HL-60/S4 treated with phorbol 12-myristate 13-acetate at 8.2 ng/mL for 4 days and 3 days (cell line): ENCODE measurements around the gene PMIS2.

Experiments
- in situ Hi-C: fragments of 300-500 bp; cut with MboI; formaldehyde crosslinking; loops from 2 replicates; pipeline ENCODE4 v1.15.0; 2022; ENCODE audit warnings: low sequenced_read_pairs

Gene PMIS2

GRCh38 chr19:35556025-35556590, 29.9 kb upstream of the PMIS2 start:
- in situ Hi-C loops, result no loop called here

- in situ Hi-C loops, result no loop called here
Observed at GRCh38 chr19:35556846-35557538, 29.0 kb upstream of the PMIS2 start.

GRCh38 chr19:35557539-35558399, 28.2 kb upstream of the PMIS2 start:
- in situ Hi-C loops, result no loop called here

- in situ Hi-C loops, result no loop called here
Observed at GRCh38 chr19:35558400-35559280, 27.3 kb upstream of the PMIS2 start.

- in situ Hi-C loops, result no loop called here
Observed at GRCh38 chr19:35559281-35559659, 26.7 kb upstream of the PMIS2 start.

GRCh38 chr19:35559781-35560180, 26.2 kb upstream of the PMIS2 start:
- in situ Hi-C loops, result no loop called here

GRCh38 chr19:35560271-35560670, 25.7 kb upstream of the PMIS2 start:
- in situ Hi-C loops, result no loop called here

GRCh38 chr19:35560677-35561076, 25.3 kb upstream of the PMIS2 start:
- in situ Hi-C loops, result no loop called here

GRCh38 chr19:35561436-35561835, 24.5 kb upstream of the PMIS2 start:
- in situ Hi-C loops, result no loop called here

GRCh38 chr19:35562336-35562735, 23.6 kb upstream of the PMIS2 start:
- in situ Hi-C loops, result no loop called here

GRCh38 chr19:35562776-35563175, 23.2 kb upstream of the PMIS2 start:
- in situ Hi-C loops, result no loop called here

GRCh38 chr19:35563207-35563829, 22.7 kb upstream of the PMIS2 start, which contains the start of gene ATP4A:
Gene ATP4A (minus strand): TSS chr19:35563658. CDS start chr19:35563629, 29 bp downstream.
- in situ Hi-C loops, result no loop called here

GRCh38 chr19:35565016-35565856, 20.7 kb upstream of the PMIS2 start:
- in situ Hi-C loops, result no loop called here

- in situ Hi-C loops, result no loop called here
Observed at GRCh38 chr19:35566738-35567137, 19.2 kb upstream of the PMIS2 start.

GRCh38 chr19:35569281-35569781, 16.6 kb upstream of the PMIS2 start:
- in situ Hi-C loops, result no loop called here

GRCh38 chr19:35571406-35571965, 14.5 kb upstream of the PMIS2 start:
- in situ Hi-C loops, result no loop called here

GRCh38 chr19:35577918-35578317, 8.1 kb upstream of the PMIS2 start:
- in situ Hi-C loops, result no loop called here

- in situ Hi-C loops, result no loop called here
Observed at GRCh38 chr19:35578707-35579106, 7.3 kb upstream of the PMIS2 start.

- in situ Hi-C loops, result no loop called here
Observed at GRCh38 chr19:35582760-35583159, 3.2 kb upstream of the PMIS2 start.
